ENCODE data around the gene SYAP1. TPM values are rescaled to one million over a fixed set of nuclear protein-coding genes. Genes with fewer than 3 reads are reported as not detected.
A peak's percentile ranks its signal among the peaks of the same experiment; 100 is the strongest.

The SYAP1 gene
- total and polyA plus RNA-seq, 9 of the 15 experiments (the other 6 are each of a cell fraction or from before 2014, with no cell fraction given), result 5.7 to 35.3 (median 27.6) TPM

DNA sequence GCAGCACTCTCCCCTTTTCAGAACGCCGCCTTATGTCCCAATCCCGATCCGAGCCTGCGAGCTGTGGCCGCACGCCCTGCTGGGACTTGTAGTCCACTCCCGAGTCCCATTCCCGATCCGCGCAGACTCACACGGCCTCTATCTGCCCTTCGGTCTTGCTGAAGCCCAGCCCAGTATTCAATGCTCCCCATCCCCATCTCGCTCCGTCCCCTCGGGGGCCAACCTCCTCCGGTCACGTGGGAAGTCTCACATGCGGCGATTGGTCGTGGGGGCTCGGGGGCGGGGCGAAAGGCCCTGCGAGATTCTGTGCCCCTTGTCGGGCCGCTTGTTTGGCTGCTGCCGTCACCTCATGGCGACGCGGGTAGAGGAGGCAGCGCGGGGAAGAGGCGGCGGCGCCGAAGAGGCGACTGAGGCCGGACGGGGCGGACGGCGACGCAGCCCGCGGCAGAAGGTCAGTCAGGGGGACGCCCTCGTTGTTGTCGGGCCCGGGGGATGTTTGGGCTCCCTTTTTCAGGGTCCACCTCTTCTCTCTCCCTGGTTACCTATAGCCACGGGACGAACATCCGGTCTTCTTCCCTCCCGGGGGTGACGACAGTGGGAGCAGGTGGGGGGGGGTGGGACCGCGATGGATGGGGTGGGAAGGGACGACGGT lies 66.9 kb downstream of the SYAP1 start, which contains the start of gene TXLNG (continued):
- no peak for TF ChIP-seq ZNF121 (CRISPR knock-in tag; conservative IDR thresholded peaks at IDR 0.05)
- no peak for TF ChIP-seq RBM22 (IDR thresholded peaks at IDR 0.05; ENCODE audit: low read depth, low read length, poor library complexity, severe bottlenecking)
- peak in 1 of 3 experiments; percentile 75 for TF ChIP-seq YY1 (IDR thresholded peaks at IDR 0.05; ENCODE audit: borderline replicate concordance in 1 of 3, control insufficient read depth in 1 of 3, extremely low read depth in 1 of 3, insufficient read depth in 3 of 3, insufficient read length in 1 of 3, insufficient replicate concordance in 2 of 3, low read depth in 1 of 3, low read length in 2 of 3)
- no peak for TF ChIP-seq KLF16 (IDR thresholded peaks at IDR 0.05)
- no peak for TF ChIP-seq SP2 (IDR thresholded peaks at IDR 0.05; ENCODE audit: extremely low read depth, low read depth, low read length, poor library complexity, severe bottlenecking)
- peak; percentile 89 for TF ChIP-seq CEBPB (tag; IDR thresholded peaks at IDR 0.05)
- TF ChIP-seq NCOA6 (IDR thresholded peaks at IDR 0.05), result peak; percentile 66; the same call in 1 of the 2 replicates
- no peak for TF ChIP-seq GTF2B (IDR thresholded peaks at IDR 0.05; ENCODE audit: extremely low read depth, insufficient read length)
- TF ChIP-seq SREBF2 (CRISPR knock-in tag; IDR thresholded peaks at IDR 0.05), result no peak
- peak; percentile 78 for TF ChIP-seq REST (IDR thresholded peaks at IDR 0.05; ENCODE audit: borderline replicate concordance)
- TF ChIP-seq REST (CRISPR knock-in tag; IDR thresholded peaks at IDR 0.05; ENCODE audit: low read depth), result no peak
- no peak for TF ChIP-seq MTF1 (CRISPR knock-in tag; IDR thresholded peaks at IDR 0.05; ENCODE audit: borderline replicate concordance)
- no peak for TF ChIP-seq IFI16 (CRISPR knock-in tag; IDR thresholded peaks at IDR 0.05)
- no peak for TF ChIP-seq EZH2 (IDR thresholded peaks at IDR 0.05; ENCODE audit: borderline replicate concordance, low read depth, low read length)
- TF ChIP-seq ZNF444 (CRISPR knock-in tag; IDR thresholded peaks at IDR 0.05), result no peak
- no peak for TF ChIP-seq SRSF9 (IDR thresholded peaks at IDR 0.05; ENCODE audit: borderline replicate concordance, low read depth, low read length)
- TF ChIP-seq ZNF699 (CRISPR knock-in tag; IDR thresholded peaks at IDR 0.05; ENCODE audit: insufficient replicate concordance), result no peak
- TF ChIP-seq LCOR (CRISPR knock-in tag; IDR thresholded peaks at IDR 0.05), result 0 out of 2 replicates have a peak, but pooled peaks have one; percentile 46
- TF ChIP-seq HNRNPH1 (optimal IDR thresholded peaks at IDR 0.05; ENCODE audit: low read depth, low read length), result no peak

Data from K562 (cell line).